ENCODE results near the gene SOX21. TPM values are rescaled to one million over a fixed set of nuclear protein-coding genes. Genes with fewer than 3 reads are reported as not detected.

SOX21 gene
- total RNA-seq, 1 donor = 0.09 TPM

GRCh38 chr13:94667190-94667589, 45.2 kb downstream of the SOX21 start:
- no peak for DNase-seq (ENCODE audit: low read depth)
- TF ChIP-seq CTCF (IDR thresholded peaks at IDR 0.05; ENCODE audit: insufficient read depth, low read length) = no peak
- H3K4me3 ChIP-seq (ENCODE audit: low read depth, low read length) = no peak overlapping the region

GRCh38 chr13:94666065-94666464, 46.3 kb downstream of the SOX21 start:
- no peak for TF ChIP-seq CTCF (IDR thresholded peaks at IDR 0.05; ENCODE audit: insufficient read depth, low read length)

GRCh38 chr13:94664889-94665288, 47.5 kb downstream of the SOX21 start:
- TF ChIP-seq CTCF (IDR thresholded peaks at IDR 0.05; ENCODE audit: insufficient read depth, low read length) = no peak
- H3K4me3 ChIP-seq (ENCODE audit: low read depth, low read length) = no peak overlapping the region
- DNase-seq (ENCODE audit: low read depth) = no peak

More at GRCh38 chr13:94666065-94666464, 46.3 kb downstream of the SOX21 start:
- no peak for DNase-seq (ENCODE audit: low read depth)
- no peak overlapping the region for H3K4me3 ChIP-seq (ENCODE audit: low read depth, low read length)

GRCh38 chr13:94662274-94662945, 49.9 kb downstream of the SOX21 start:
- no peak for DNase-seq (ENCODE audit: low read depth)
- no peak for TF ChIP-seq CTCF (IDR thresholded peaks at IDR 0.05; ENCODE audit: insufficient read depth, low read length)
- no peak overlapping the region for H3K4me3 ChIP-seq (ENCODE audit: low read depth, low read length)

- TF ChIP-seq CTCF (IDR thresholded peaks at IDR 0.05; ENCODE audit: insufficient read depth, low read length) = no peak
- no peak for DNase-seq (ENCODE audit: low read depth)
- H3K4me3 ChIP-seq (ENCODE audit: low read depth, low read length) = no peak overlapping the region
These were observed 50.9 kb downstream of the SOX21 start for GRCh38 chr13:94661406-94661805.

- TF ChIP-seq CTCF (IDR thresholded peaks at IDR 0.05; ENCODE audit: insufficient read depth, low read length) = peak; percentile 54
- no peak overlapping the region for H3K4me3 ChIP-seq (ENCODE audit: low read depth, low read length)
- peak; percentile 51 for DNase-seq (ENCODE audit: low read depth)
These were observed 51.5 kb downstream of the SOX21 start for GRCh38 chr13:94660695-94661326.

Small RNAs within 50 kb of the gene (small RNA-seq; reads per million reads assigned to genes)
- gene RN7SL585P = not detected

Other genes starting within 250 kb of the SOX21 start
- gene DCT, start 232.9 kb downstream of the SOX21 start, total RNA-seq (ENCODE audit: low replicate concordance) = under 0.01 and 1.1 TPM in 2 replicates
- 3.0 and 14.9 TPM in 2 replicates for gene TGDS, start 116.4 kb downstream of the SOX21 start, total RNA-seq (ENCODE audit: low replicate concordance)
- gene GPR180, start 110.7 kb downstream of the SOX21 start, total RNA-seq (ENCODE audit: low replicate concordance) = 2.5 and 12.6 TPM in 2 replicates

Data from fibroblast of the aortic adventitia (primary cell).